RWPE2 (cell line): ENCODE results near the gene PTPRD.

Source experiments
- ATAC-seq: fragments of 200-7000 bp; cut with Tn5 transposase; 3 replicates; pipeline ENCODE4 v1.9.1; 2021; ENCODE audit warnings: low read depth
- DNase-seq: peaks from one replicate; pipeline ENCODE4 v3.0.0-alpha.2; 2020; ENCODE audit warnings: low spot score
- H3K27ac ChIP-seq: fragments of 450-650 bp; 2 replicates; pipeline ENCODE4 v1.5.1; 2017; ENCODE audit warnings: mild to moderate bottlenecking; ENCODE audit not compliant: poor library complexity, severe bottlenecking
- H3K27me3 ChIP-seq: fragments of 250-450 bp; sonication (Bioruptor Pico); 2 replicates; pipeline ENCODE4 v1.5.1; 2021; ENCODE audit warnings: mild to moderate bottlenecking, moderate library complexity; ENCODE audit not compliant: insufficient read depth, poor library complexity, severe bottlenecking
- H3K36me3 ChIP-seq: fragments of 250-450 bp; sonication (Bioruptor Pico); 2 replicates; pipeline ENCODE4 v1.5.1; 2020; ENCODE audit warnings: low read depth, mild to moderate bottlenecking, moderate library complexity
- H3K4me1 ChIP-seq: fragments of 250-450 bp; sonication (Bioruptor Pico); 2 replicates; pipeline ENCODE4 v1.5.1; 2021; ENCODE audit warnings: mild to moderate bottlenecking, moderate library complexity; ENCODE audit not compliant: insufficient read depth, poor library complexity, severe bottlenecking
- H3K4me3 ChIP-seq: fragments of 250-450 bp; sonication (Bioruptor Pico); 2 replicates; pipeline ENCODE4 v1.5.1; 2021; ENCODE audit warnings: mild to moderate bottlenecking, moderate library complexity; ENCODE audit not compliant: severe bottlenecking
- H3K9me3 ChIP-seq: fragments of 250-450 bp; sonication (Bioruptor Pico); 2 replicates; pipeline ENCODE4 v1.5.1; 2021; ENCODE audit warnings: mild to moderate bottlenecking, moderate library complexity; ENCODE audit not compliant: severe bottlenecking
- CTCF ChIP-seq: fragments of 450-650 bp; IDR thresholded peaks from one replicate; pipeline ENCODE4 v1.5.1; 2017; ENCODE audit warnings: mild to moderate bottlenecking, moderate library complexity; ENCODE audit not compliant: poor library complexity, severe bottlenecking

PTPRD gene

GRCh38 chr9:8783941-8784340 is 1828.9 kb downstream of the PTPRD start:
- H3K4me3 ChIP-seq: no peak overlapping the region
- no peaks in the 10 kb centered on the region for H3K9me3 ChIP-seq
- peaks cover 3% of the 10 kb centered on the region for H3K27me3 ChIP-seq
- no peaks in the 10 kb centered on the region for H3K4me1 ChIP-seq
- no peak overlapping the region for H3K27ac ChIP-seq
- ATAC-seq (no peak), DNase-seq (no peak)
- no peaks in the 10 kb centered on the region for H3K36me3 ChIP-seq
- TF ChIP-seq CTCF: no peak

GRCh38 chr9:8782237-8782636 is 1830.6 kb downstream of the PTPRD start:
- Histone ChIP-seq H3K27me3 (peaks cover 3% of the 10 kb centered on the region), H3K4me3 (no peak overlapping the region), H3K4me1 (no peaks in the 10 kb centered on the region), H3K9me3 (no peaks in the 10 kb centered on the region), H3K27ac (no peak overlapping the region), H3K36me3 (no peaks in the 10 kb centered on the region)
- DNase-seq (no peak), ATAC-seq (no peak)
- TF ChIP-seq CTCF: no peak

GRCh38 chr9:8781458-8781857 is 1831.3 kb downstream of the PTPRD start:
- Histone ChIP-seq H3K27me3 (peaks cover 3% of the 10 kb centered on the region), H3K4me3 (no peak overlapping the region), H3K27ac (no peak overlapping the region), H3K9me3 (no peaks in the 10 kb centered on the region), H3K4me1 (no peaks in the 10 kb centered on the region), H3K36me3 (no peaks in the 10 kb centered on the region)
- no peak for TF ChIP-seq CTCF
- no peak for DNase-seq
- no peak for ATAC-seq

GRCh38 chr9:8780386-8780785 is 1832.4 kb downstream of the PTPRD start:
- no peaks in the 10 kb centered on the region for H3K9me3 ChIP-seq
- no peaks in the 10 kb centered on the region for H3K4me1 ChIP-seq
- TF ChIP-seq CTCF: no peak
- no peak for ATAC-seq
- no peak overlapping the region for H3K4me3 ChIP-seq
- no peak overlapping the region for H3K27ac ChIP-seq
- no peaks in the 10 kb centered on the region for H3K36me3 ChIP-seq
- peaks cover 3% of the 10 kb centered on the region for H3K27me3 ChIP-seq
- no peak for DNase-seq

DNA sequence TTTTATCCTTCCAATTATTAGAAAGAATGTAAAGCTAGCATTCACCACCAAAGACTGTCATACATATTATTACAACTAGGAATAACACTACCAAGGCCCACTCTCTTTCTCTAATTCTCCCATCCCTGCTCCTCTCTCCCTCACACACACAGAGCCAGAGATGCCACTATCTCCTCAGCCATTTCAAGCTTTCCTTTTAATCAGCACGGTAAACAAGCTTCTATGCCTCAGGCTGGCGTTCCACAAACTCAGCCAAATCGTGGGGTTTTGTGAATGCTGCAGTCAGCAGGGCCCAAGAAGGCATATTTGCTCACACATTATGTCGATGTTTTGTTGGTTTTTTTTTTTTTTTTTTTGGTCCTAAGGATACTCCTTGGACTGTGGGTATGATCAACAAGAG is 1833.3 kb downstream of the PTPRD start:
- Histone ChIP-seq H3K4me1 (no peaks in the 10 kb centered on the region), H3K27ac (no peak overlapping the region), H3K9me3 (no peaks in the 10 kb centered on the region), H3K27me3 (peaks cover 3% of the 10 kb centered on the region), H3K4me3 (no peak overlapping the region), H3K36me3 (no peaks in the 10 kb centered on the region)
- DNase-seq (no peak), ATAC-seq (no peak)
- no peak for TF ChIP-seq CTCF
